ENCODE data around the gene CTDSPL. TPM values are rescaled to one million over a fixed set of nuclear protein-coding genes. Genes with fewer than 3 reads are reported as not detected.

Gene CTDSPL
- total and polyA plus RNA-seq, 2 of the 8 experiments (the other 6 are each of a cell fraction or from before 2014, with no cell fraction given) = 20.3 to 42.2 TPM

- Histone ChIP-seq H3K27me3 (replicated peaks in 1 of 4; ENCODE audit: control insufficient read depth in 3 of 4, extremely low read depth in 1 of 4, insufficient read depth in 3 of 4, low read length in 3 of 4) (no peaks in the 10 kb centered on the region), H3K56ac (replicated peaks; ENCODE audit: insufficient read length, low read depth, low read length) (no peak overlapping the region), H2AFZ (ENCODE audit: low read length) (no peak overlapping the region), H3K4me3 (ENCODE audit: extremely low read depth in 1 of 4, insufficient read depth in 2 of 4, low read depth in 3 of 4, low read length in 4 of 4) (no peak overlapping the region), H3K36me3 (ENCODE audit: control insufficient read depth in 2 of 4, insufficient read depth in 4 of 4, low read length in 3 of 4) (no peaks in the 10 kb centered on the region), H3K79me2 (ENCODE audit: control insufficient read depth in 1 of 2, insufficient read depth in 2 of 2, low read length in 2 of 2) (no peaks in the 10 kb centered on the region), H3K9me3 (ENCODE audit: insufficient read depth in 2 of 2, low read depth in 1 of 2, low read length in 1 of 2) (no peaks in the 10 kb centered on the region), H3K4me2 (ENCODE audit: insufficient read depth in 1 of 2, low read depth in 2 of 2, low read length in 2 of 2) (no peak overlapping the region), H3K4ac (replicated peaks; ENCODE audit: insufficient read length, low read depth, low read length) (no peak overlapping the region), H4K20me1 (replicated peaks in 1 of 2; ENCODE audit: control insufficient read depth in 1 of 2, insufficient read depth in 2 of 2, low read length in 2 of 2) (peaks cover 0 to 3% of the 10 kb centered on the region in 2 experiments), H3K14ac (ENCODE audit: insufficient read length) (no peak overlapping the region), H3K23me2 (ENCODE audit: low read depth, low read length) (no peaks in the 10 kb centered on the region), H2AK5ac (ENCODE audit: low read depth, low read length) (no peak overlapping the region), H4K8ac (ENCODE audit: extremely low read depth, insufficient read depth, low read length) (no peak overlapping the region), H2BK12ac (ENCODE audit: low read depth, low read length) (no peak overlapping the region), H2BK120ac (replicated peaks; ENCODE audit: low read depth, low read length) (no peak overlapping the region), H3K23ac (ENCODE audit: insufficient read length) (no peak overlapping the region), H4K5ac (ENCODE audit: insufficient read length, low read depth, low read length) (no peak overlapping the region), H2BK5ac (ENCODE audit: low read depth, low read length) (no peak overlapping the region), H3K4me1 (replicated peaks in 1 of 4; ENCODE audit: control insufficient read depth in 3 of 4, insufficient read depth in 4 of 4, low read length in 3 of 4) (peaks cover 0 to 6% (median 2%) of the 10 kb centered on the region in 4 experiments; a peak in 3 of 7 replicates), H2BK20ac (ENCODE audit: low read length) (no peak overlapping the region), H3K27ac (ENCODE audit: low read depth, low read length) (no peak overlapping the region), H3K79me1 (ENCODE audit: low read depth, low read length) (no peaks in the 10 kb centered on the region; the same call in 1 of the 2 replicates), H2BK15ac (ENCODE audit: low read length) (no peak overlapping the region), H3K18ac (ENCODE audit: extremely low read depth, low read length) (no peak overlapping the region), H4K91ac (replicated peaks; ENCODE audit: insufficient read length, low read length) (no peak overlapping the region), H3K9ac (replicated peaks in 1 of 4; ENCODE audit: extremely low read depth in 1 of 4, low read depth in 3 of 4, low read length in 3 of 4) (no peak overlapping the region)
- ChIA-PET CTCF (ENCODE audit: partially characterized antibody) (interaction anchor here (0.9 to 4.4 kb wide), 4 partner anchors 13 to 61 kb away, joined by 3 to 23 read pairs (median 4); no protein-coding TSS in a partner anchor), POLR2A (ENCODE audit: partially characterized antibody) (interaction anchor here (1.3 kb wide), 1 partner anchor 14 kb away, joined by 3 read pairs; no protein-coding TSS in a partner anchor)
- no peak for TF ChIP-seq E2F6 (IDR thresholded peaks at IDR 0.05)
- no peak for TF ChIP-seq EZH2 (IDR thresholded peaks at IDR 0.05; ENCODE audit: low read depth, low read length, severe bottlenecking)
- TF ChIP-seq GTF2F1 (IDR thresholded peaks at IDR 0.05; ENCODE audit: borderline replicate concordance, low read depth, low read length) = no peak
- no peak for TF ChIP-seq TAF1 (IDR thresholded peaks at IDR 0.05; ENCODE audit: low read depth, low read length)
- TF ChIP-seq EGR1 (IDR thresholded peaks at IDR 0.05; ENCODE audit: borderline replicate concordance, low read depth, low read length) = no peak
- no peak for TF ChIP-seq EP300 (IDR thresholded peaks at IDR 0.05; ENCODE audit: borderline replicate concordance in 1 of 2, low read depth in 2 of 2, low read length in 2 of 2)
- 91% methylated on average over 2 of the region's 2 CpGs; no CpG with 5 or more reads in 1 of the 2 experiments for WGBS, 2 experiments (ENCODE audit: extremely low coverage in 1 of 2, insufficient coverage in 1 of 2, insufficient read length in 1 of 2, insufficient replicate concordance in 2 of 2, low coverage in 1 of 2, low lambda C conversion rate in 2 of 2, missing lambda C conversion rate in 1 of 2)
- DNase-seq (ENCODE audit: low read depth in 1 of 2, low spot score in 2 of 2) = no peak
- FAIRE-seq = no peak
Measured at GRCh38 chr3:37942646-37943045, 81.0 kb downstream of the CTDSPL start.
